GM19193 (cell line): ENCODE data around the gene SYNJ2.

Source experiments
- POLR2A ChIP-seq: IDR thresholded peaks from 4 replicates; pipeline ENCODE4 v1.6.1; 2011; ENCODE audit not compliant: insufficient read depth, insufficient read length; ENCODE audit errors: extremely low read depth

Gene SYNJ2

DNA sequence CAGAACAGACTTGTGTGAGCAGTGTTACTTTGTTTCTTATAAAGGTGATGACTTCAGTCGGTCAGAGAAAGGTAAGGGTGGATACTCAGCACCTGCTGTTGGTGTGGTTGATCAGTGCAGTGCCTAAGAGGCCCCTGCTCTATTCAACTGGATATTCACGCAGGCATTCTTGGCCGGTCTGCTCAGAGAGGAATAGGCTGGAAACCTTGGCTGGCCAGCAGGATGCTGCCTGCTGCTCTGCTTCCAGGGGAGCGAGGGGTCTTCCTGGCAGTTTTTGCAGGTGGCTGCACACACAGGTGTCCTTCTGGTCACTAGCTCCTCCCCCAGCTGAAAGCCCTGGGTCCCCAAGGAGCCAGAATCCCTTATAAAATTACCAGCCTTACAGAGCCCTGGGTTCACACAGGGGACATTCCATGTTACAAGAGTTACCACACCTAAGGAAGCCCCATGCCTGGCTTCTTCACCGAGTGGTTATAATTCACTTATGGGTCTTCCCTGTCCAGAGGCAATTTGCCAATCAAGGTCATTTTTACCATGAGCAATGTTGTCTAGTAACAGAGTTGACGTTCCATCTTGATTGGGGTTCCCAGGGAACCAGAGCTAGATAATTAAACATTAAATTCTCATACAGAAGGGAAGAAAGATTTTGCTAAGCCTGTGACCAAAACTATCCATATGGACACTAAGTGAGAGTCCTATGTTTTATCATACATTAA is 16.4 kb downstream of the SYNJ2 start:
- no peak for TF ChIP-seq POLR2A

DNA sequence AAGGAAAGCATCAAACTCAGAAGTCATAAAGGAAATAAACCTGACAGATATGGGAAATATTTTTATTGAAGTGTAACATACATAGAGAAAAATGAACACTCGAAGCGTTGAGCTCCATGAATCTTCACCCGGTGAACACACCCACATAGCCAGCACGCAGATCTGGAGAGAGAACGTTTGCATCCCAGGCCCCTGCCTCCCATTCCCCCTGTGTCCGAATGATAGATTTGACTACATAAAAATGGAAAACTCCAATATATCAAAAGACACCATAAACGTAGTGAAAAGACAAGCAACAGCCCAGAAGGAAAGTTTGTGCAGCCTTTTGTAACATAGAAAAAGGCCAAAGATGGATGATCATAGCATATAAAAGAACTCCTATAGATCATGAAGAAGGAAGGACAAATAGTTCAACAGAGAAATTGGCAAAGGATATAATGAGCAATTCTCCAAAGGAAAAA is 17.1 kb downstream of the SYNJ2 start:
- no peak for TF ChIP-seq POLR2A

DNA sequence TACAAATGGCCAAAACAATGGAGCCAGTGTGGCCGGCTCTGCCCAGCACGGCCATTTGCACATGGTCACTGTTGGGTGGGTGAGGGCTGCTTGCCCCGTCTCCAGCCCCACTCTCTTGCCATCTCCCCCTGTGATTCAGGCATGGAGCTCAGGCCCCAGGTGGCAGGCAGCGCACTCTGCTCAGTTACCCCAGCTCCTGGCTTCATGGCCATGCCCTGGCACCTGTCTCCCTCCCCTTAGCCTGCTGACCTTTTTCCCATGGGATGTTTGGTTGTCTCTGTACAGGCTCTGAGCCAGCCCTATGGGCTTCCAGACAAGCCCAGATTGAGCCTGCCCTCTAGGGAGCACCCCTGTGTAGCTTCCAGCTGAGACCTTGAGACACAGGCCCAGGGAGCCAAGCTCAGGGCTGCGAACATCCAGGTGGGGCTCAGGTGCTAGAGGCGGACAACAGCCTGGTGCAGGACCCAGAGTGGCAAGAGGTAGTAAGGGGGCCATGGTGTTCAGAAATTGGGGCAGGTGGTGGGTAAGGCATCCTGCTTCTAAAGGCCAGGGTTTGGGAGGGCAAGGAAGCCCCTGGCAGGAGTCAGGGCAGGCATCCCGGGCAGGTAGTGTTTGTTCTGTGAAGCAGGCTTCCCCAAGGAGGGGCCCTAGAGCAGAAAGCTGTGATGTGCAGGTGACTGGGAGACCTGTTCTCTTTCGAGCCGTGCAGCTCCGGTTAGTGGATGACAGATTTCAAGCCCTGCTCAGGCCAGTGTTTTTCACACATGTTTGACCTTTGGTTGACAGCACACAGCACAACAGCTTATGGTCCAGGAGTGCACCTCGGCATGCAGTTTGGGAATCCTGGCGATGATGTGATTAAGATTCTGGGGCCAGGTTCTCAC is 17.7 kb downstream of the SYNJ2 start:
- TF ChIP-seq POLR2A, result no peak

DNA sequence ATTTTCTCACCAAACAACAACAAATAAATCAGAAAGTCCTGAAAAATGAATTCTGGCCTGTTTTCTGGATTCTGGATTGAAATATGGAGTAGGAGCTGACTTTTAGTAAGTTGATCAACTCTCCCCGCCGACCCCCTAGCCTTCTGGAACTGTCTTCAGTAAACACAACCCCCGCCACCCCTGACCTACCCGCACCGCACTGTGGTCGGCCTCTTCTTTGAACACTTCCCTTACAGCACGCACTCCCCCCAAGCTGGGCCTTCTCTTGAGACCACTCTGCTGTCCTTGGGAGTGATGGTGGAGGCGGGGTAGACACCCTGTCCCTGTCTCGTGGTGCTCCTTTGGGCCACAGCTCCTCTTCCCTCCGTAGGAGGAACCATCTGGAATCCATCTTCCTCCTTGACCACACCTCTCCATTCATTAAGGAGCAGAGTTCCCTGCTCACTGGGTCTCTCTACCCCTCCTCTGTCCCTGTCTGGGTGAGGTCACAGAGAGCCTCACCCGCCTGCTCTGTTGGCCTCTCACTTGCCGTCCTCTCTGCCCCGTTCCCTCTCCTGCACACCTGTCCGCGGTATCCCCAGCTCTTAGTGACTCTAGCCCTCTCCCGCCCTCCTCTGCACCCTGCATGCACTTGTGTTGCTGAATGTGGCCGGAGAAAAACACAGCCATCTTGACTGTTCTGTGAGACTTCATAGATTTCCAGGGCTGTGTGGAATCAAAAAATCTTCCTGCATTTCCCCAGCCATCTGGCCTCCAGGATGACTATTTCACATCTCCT is 19.1 kb downstream of the SYNJ2 start:
- no peak for TF ChIP-seq POLR2A

DNA sequence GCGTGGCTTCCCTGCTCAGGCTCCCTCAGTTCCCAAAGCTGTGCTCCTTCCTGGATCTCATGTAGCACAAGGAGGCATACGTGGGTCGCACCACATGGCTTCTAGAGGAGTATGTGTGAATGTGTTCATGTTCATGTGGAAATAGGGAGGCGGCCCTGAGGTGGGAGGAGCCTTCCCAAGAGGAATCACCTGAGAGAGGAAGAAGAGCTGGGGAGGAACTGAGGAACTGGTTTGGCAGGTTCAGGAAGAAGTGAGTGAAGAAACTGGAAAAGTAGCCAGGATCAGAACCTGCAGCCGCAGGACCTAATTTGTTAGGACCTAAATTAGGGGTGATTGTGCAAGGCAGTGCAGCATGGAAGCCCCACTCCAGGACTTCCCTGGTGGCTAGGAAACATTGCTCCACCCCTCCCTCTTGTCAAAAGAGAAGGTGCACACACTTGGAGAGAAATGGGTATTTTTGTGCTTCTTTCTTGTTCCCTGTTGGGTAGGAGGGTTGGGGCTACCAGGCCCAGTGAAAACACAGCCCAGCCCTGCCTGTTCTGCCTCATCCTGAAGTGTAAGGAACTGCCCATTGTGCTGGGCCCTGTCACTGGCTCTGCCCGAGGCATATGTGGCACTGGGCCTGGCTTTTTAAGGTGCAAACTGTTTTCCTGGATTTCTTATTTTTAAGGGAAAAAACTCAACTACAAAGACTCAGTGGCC is 20.7 kb downstream of the SYNJ2 start:
- no peak for TF ChIP-seq POLR2A

DNA sequence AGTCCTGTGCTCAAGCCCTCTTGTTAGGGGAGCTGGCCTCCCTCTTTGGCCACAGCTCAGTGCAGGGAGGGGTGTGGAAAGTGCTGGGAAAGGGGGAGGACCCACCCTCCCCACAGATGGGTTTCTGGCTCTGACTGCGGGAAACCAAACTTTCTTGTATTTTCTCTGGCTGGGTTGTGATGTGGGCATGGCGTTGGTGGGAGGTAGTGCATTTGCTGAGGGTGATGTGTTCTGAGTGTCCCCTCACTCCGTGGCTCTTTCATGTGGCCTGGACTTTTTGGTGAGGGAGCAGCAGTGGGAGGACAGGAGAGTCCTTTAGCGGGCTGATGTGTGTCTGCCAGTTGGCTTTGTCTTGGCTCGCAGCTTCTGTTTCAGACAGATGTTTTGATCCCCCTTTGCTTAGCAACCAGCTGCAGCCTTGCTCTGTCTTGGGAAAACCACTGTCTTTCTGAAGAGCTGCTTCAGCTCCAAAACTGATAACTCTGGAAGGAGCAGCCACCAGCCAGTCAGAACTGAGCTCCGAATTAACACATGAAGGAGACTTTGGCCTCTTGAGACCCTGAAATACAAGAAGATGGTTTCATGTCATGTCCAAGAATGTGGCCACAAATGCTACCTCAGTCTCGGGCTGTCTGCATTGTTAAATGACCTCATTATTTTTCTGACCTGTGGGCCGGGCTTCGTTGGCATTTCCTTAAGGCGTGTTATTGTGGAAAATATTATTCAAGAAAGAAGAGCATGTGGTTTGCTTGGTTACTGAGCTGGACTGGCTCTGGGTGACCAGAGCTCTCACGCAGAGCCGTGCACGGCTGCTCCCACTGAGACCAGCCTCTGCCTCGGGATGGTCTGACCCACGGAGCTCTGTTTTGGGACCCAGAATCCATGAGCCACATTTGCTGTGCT is 21.5 kb downstream of the SYNJ2 start:
- TF ChIP-seq POLR2A, result no peak

DNA sequence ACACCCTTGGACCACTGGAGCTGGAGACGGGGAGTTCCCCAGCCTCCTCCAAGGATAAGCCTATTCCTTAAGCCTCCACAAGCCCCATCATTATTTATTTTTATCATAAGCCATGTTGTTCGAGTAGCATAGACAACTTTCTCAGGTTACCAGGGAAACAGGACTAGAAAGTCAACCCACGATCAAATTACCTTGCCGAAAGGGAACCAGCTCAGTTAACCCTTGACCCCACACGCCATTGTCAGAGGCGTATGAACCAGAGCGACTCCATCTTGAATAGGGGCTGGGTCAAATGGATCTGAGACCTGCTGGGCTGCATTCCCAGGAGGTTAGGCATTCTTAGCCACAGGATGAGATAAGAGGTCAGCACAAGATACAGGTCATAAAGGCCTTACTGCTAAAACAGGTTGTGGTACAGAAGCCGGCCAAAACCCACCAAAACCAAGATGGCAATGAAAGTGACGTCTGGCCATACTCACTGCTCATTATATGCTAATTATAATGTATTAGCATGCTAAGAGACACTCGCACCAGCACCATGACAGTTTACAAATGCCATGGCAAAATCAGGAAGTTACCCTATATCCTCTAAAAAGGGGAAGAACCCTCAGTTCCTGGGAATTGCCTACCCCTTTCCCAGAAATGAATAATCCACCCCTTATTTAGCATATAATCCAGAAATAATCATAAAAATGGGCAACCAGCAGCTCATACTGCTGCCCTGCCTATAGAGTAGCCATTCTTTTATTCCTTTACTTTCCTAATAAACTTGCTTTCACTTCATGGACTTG is 22.4 kb downstream of the SYNJ2 start:
- TF ChIP-seq POLR2A, result no peak

DNA sequence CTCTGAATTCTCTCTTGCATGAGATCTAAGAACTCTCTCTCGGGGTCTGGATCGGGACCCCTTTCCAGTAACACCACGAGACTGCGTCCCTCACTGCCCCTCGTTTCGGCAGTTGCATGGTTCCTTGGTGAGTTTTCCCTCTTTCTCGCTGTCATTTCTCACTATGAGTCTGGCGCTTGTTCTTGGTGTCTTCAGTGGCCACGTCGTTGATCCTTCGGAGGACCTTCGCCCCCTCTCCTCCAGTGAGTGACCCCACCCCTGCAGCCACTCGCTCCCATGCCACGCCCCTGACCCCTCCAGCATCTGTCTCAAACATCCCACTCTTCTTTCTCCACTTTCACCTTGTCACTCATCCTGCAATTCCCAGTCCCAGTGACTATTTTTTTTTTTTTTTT is 23.0 kb downstream of the SYNJ2 start:
- no peak for TF ChIP-seq POLR2A

DNA sequence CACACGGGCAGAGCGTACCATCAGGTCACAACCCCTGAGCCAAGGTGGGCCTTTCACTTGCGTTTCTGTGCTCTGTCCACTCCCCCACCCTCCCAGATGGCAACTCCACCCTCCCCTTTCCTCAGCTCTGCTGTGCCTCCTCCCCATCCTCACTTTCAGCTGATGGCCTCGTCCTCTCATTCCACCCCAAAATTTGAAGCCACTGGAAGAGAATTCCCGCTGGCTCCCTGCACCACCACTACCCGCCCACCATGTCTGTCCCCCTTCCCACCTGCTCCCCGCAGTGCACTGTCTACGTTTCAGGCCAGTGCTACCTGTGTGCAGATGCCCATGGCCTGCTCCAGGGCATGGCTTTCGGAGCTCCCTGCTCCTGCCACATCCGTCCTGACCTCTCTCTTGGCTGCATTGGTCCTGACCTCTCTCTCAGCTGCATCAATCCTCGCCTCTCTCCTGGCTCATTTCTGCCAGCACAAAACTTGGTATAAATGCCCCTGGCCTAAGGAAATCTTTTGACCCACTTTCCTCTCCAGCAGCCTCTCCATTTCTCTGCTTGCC is 24.0 kb downstream of the SYNJ2 start:
- no peak for TF ChIP-seq POLR2A

DNA sequence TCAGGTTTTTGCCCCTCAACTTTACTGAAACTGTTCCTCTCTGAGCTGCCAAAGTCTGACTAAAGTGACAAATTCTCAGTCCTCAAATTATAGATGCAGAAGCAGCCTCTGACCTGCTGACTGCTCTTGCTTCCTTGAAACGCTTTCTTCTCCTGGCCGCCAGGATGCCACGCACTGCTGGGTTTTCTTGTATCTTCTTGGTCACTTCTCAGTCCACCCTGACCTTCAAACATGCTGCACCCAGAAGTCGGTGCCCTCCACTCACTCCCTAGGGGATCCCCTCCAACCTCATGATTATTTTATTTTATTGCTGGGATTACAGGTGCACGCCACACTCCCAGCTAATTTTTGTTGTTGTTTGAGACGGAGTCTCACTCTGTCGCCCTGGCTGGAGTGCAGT is 24.7 kb downstream of the SYNJ2 start:
- TF ChIP-seq POLR2A, result no peak

DNA sequence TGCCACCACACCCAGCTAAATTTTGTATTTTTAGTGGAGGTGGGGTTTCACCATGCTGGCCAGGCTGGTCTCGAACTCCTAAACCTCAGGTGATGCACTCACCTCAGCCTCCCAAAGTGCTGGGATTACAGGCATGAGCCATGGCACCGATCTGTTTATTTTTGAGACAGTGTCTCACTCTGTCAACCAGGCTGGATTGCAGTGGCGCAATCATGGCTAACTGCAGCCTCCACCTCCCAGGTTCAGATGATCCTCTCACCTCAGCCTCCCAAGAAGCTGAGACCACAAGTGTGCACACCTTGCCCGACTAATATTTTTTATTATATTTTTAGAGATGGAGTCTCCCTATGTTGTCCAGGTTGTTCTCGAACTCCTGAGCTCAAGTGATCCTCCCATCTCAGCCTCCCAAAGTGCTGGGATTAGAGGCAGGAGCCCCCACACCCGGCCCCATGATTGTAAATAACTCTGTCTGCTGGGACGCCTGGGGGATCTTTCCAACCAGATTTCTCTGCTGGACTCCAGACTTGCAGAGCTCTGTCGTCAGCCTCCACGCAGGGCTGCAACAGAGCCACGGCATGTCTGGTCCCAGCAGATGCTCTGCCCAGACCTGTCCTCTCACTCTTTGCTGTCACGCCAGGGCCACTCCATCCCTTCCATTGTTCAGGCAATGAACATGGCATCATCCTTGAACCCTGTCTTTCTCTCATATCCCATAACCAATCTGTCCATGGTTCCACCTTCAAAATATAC is 25.3 kb downstream of the SYNJ2 start:
- TF ChIP-seq POLR2A, result no peak

DNA sequence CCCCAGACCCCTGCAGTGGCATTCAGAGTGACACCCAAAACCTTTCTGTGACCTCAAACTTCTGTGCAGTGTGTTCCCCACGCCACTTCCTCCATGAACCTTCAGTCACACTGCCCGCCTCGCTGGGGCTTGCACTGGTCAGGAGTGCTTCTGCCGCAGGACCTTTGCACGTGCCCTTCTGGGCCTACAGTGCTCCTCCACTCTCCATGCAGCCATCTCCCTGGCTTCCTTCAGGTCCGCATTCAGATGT is 27.1 kb downstream of the SYNJ2 start:
- TF ChIP-seq POLR2A, result no peak
